Kidney (tissue), 14 donors: ENCODE measurements around the gene CCDC82. TPM values are rescaled to one million over a fixed set of nuclear protein-coding genes. Genes with fewer than 3 reads are reported as not detected.

ENCODE experiments used
- DNase-seq, 5 donors: peaks; one replicate each; pipeline ENCODE4 v3.0.0-alpha.2; 2013 to 2020
- FAIRE-seq: peaks from 2 replicates; lab custom pipeline; 2012; peaks lifted over from hg19 to GRCh38; lab: Jason Lieb, UNC
- H3K27ac ChIP-seq, 2 donors: one replicate each; pipeline ENCODE4 v1.7.0; 2013; ENCODE audit warnings: low read depth in 2 of 2, low read length in 2 of 2, inconsistent platforms in 1 of 2
- H3K27me3 ChIP-seq: one replicate; pipeline ENCODE4 v1.7.1; 2013; ENCODE audit warnings: low read length, inconsistent platforms; ENCODE audit not compliant: control insufficient read depth, insufficient read depth
- H3K36me3 ChIP-seq, 3 donors: one replicate each; pipeline versions ENCODE4 v1.7.0 to v1.7.1; 2013; ENCODE audit warnings: low read length in 3 of 3, control low read depth in 1 of 3, inconsistent platforms in 1 of 3; ENCODE audit not compliant: insufficient read depth in 3 of 3, control insufficient read depth in 2 of 3
- H3K4me1 ChIP-seq, 3 donors: one replicate each; pipeline versions ENCODE4 v1.7.0 to v1.7.1; 2013; ENCODE audit warnings: low read length in 3 of 3, inconsistent platforms in 1 of 3, low read depth in 1 of 3; ENCODE audit not compliant: control insufficient read depth in 2 of 3, insufficient read depth in 2 of 3
- H3K4me3 ChIP-seq, 3 donors: one replicate each; pipeline versions ENCODE4 v1.7.0 to v1.8.1; 2013; ENCODE audit warnings: low read length in 3 of 3, control low read depth in 1 of 3, inconsistent platforms in 1 of 3
- H3K9ac ChIP-seq, 3 donors: one replicate each; pipeline versions ENCODE4 v1.7.0 to v1.7.1; 2013; ENCODE audit warnings: low read length in 3 of 3, control low read depth in 1 of 3, inconsistent platforms in 1 of 3
- H3K9me3 ChIP-seq, 3 donors: one replicate each; pipeline versions ENCODE4 v1.7.0 to v1.7.1; 2013; ENCODE audit warnings: low read length in 3 of 3, control low read depth in 1 of 3, inconsistent platforms in 1 of 3; ENCODE audit not compliant: control insufficient read depth in 2 of 3, insufficient read depth in 1 of 3
- intact Hi-C: fragments of 100-400 bp; cut with DNase I; formaldehyde crosslinking; loops from one replicate; pipeline ENCODE4 v1.11.1; 2022
- polyA plus RNA-seq: library from polyadenylated mRNA; stranded (reverse); fragments of 350-450 nt; fragmentation: Illumina TruSeq; extraction: RNeasy Lipid Tissue Mini Kit (QIAGEN cat#74804); gene quantifications from one replicate; pipeline ENCODE4 v1.2.3, GENCODE V29; 2014; ENCODE audit warnings: low read depth, low replicate concordance; ENCODE audit not compliant: insufficient read depth
- total RNA-seq: library from RNA; stranded (reverse); fragmentation: NEBNext Ultra II Directional; extraction: Animal tissue kit (Norgen Biotek cat#: 25700); gene quantifications from one replicate; pipeline ENCODE4 v1.2.1, GENCODE V29; 2021
- TF ChIP-seq, protein P1 (sequence below): IDR thresholded peaks from 3 replicates; pipeline ENCODE4 v1.5.1; 2012; ENCODE audit warnings: mild to moderate bottlenecking, moderate library complexity, borderline replicate concordance; ENCODE audit not compliant: insufficient read depth; ENCODE audit errors: extremely low read depth
- donor health status: control.
- donor health status: control.
- donor health status: control.
- donor health status: control.
- donor health status: control.
- donor health status: DM: yes; HTN: yes; CAD: no.
- donor health status: Normal renal cell carcinoma (clear cell type).

Gene CCDC82
- total and polyA plus RNA-seq, 2 donors from 2014 or later, result 13.0 to 25.8 TPM

GRCh38 chr11:96376796-96377195 lies 12.9 kb downstream of the CCDC82 start:
- no peak overlapping the region for H3K4me3 ChIP-seq
- no peak for DNase-seq
- TF ChIP-seq, protein P1, sequence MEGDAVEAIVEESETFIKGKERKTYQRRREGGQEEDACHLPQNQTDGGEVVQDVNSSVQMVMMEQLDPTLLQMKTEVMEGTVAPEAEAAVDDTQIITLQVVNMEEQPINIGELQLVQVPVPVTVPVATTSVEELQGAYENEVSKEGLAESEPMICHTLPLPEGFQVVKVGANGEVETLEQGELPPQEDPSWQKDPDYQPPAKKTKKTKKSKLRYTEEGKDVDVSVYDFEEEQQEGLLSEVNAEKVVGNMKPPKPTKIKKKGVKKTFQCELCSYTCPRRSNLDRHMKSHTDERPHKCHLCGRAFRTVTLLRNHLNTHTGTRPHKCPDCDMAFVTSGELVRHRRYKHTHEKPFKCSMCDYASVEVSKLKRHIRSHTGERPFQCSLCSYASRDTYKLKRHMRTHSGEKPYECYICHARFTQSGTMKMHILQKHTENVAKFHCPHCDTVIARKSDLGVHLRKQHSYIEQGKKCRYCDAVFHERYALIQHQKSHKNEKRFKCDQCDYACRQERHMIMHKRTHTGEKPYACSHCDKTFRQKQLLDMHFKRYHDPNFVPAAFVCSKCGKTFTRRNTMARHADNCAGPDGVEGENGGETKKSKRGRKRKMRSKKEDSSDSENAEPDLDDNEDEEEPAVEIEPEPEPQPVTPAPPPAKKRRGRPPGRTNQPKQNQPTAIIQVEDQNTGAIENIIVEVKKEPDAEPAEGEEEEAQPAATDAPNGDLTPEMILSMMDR, result no peak
- FAIRE-seq, result no peak
- H3K27ac ChIP-seq, result no peak overlapping the region
- H3K36me3 ChIP-seq, result peaks cover 0 to 3% (median 0%) of the 10 kb centered on the region in 3 donors
- H3K9me3 ChIP-seq, result no peaks in the 10 kb centered on the region
- no peaks in the 10 kb centered on the region for H3K27me3 ChIP-seq
- no peak overlapping the region for H3K9ac ChIP-seq
- intact Hi-C loops, result no loop called here
- H3K4me1 ChIP-seq, result no peaks in the 10 kb centered on the region

- TF ChIP-seq, protein P1, result no peak
- intact Hi-C loops, result no loop called here
- Histone ChIP-seq H3K4me3 (no peak overlapping the region), H3K9me3 (no peaks in the 10 kb centered on the region), H3K27me3 (no peaks in the 10 kb centered on the region), H3K9ac (no peak overlapping the region), H3K36me3 (peaks cover 0 to 3% (median 2%) of the 10 kb centered on the region in 3 donors), H3K4me1 (no peaks in the 10 kb centered on the region), H3K27ac (no peak overlapping the region)
- no peak for DNase-seq
- no peak for FAIRE-seq
Measured at GRCh38 chr11:96373826-96374225, 15.9 kb downstream of the CCDC82 start.

- Histone ChIP-seq H3K9ac (no peak overlapping the region), H3K4me3 (no peak overlapping the region), H3K4me1 (no peaks in the 10 kb centered on the region), H3K9me3 (peaks cover 0 to 4% (median 0%) of the 10 kb centered on the region in 3 donors), H3K36me3 (peaks cover 0 to 4% (median 2%) of the 10 kb centered on the region in 3 donors), H3K27me3 (no peaks in the 10 kb centered on the region), H3K27ac (no peak overlapping the region)
- DNase-seq, result no peak
- TF ChIP-seq, protein P1, result no peak
- no peak for FAIRE-seq
- intact Hi-C loops, result no loop called here
Measured at GRCh38 chr11:96367342-96367741, 22.4 kb downstream of the CCDC82 start.

- no peak overlapping the region for H3K4me3 ChIP-seq
- intact Hi-C loops, result no loop called here
- H3K36me3 ChIP-seq, result peaks cover 0 to 4% (median 2%) of the 10 kb centered on the region in 3 donors
- H3K4me1 ChIP-seq, result no peaks in the 10 kb centered on the region
- no peak overlapping the region for H3K27ac ChIP-seq
- H3K27me3 ChIP-seq, result no peaks in the 10 kb centered on the region
- DNase-seq (no peak), FAIRE-seq (no peak)
- peaks cover 0 to 4% (median 0%) of the 10 kb centered on the region in 3 donors for H3K9me3 ChIP-seq
- TF ChIP-seq, protein P1, result no peak
- H3K9ac ChIP-seq, result no peak overlapping the region
Measured at GRCh38 chr11:96366024-96366423, 23.7 kb downstream of the CCDC82 start.
